ENCODE measurements around the gene TRABD2B. TPM values are rescaled to one million over a fixed set of nuclear protein-coding genes. Genes with fewer than 3 reads are reported as not detected.
A peak's percentile ranks its signal among the peaks of the same experiment; 100 is the strongest.

Gene TRABD2B
- total RNA-seq, 1 donor from 2014 or later: 6.2 TPM

- Mint-ChIP-seq H3K4me1 (peaks cover 17% of the 10 kb centered on the region), H3K4me3 (no peak overlapping the region), H3K27me3 (ENCODE audit: low read depth) (peaks cover 75% of the 10 kb centered on the region), H3K9me3 (no peaks in the 10 kb centered on the region), H3K27ac (no peak overlapping the region), H3K36me3 (no peaks in the 10 kb centered on the region)
- TF ChIP-seq CTCF (IDR thresholded peaks at IDR 0.05; ENCODE audit: unreplicated experiment): no peak
- no peak for DNase-seq (ENCODE audit: low spot score in 2 of 2, unreplicated experiment in 2 of 2)
Measured at GRCh38 chr1:47999097-47999496, 1.9 kb upstream of the TRABD2B start.

- no peak for DNase-seq (ENCODE audit: low spot score in 2 of 2, unreplicated experiment in 2 of 2)
- no peaks in the 10 kb centered on the region for H3K36me3 Mint-ChIP-seq
- no peaks in the 10 kb centered on the region for H3K9me3 Mint-ChIP-seq
- H3K27ac Mint-ChIP-seq: no peak overlapping the region
- H3K4me3 Mint-ChIP-seq: peak overlapping the region; percentile 74
- H3K4me1 Mint-ChIP-seq: peaks cover 18% of the 10 kb centered on the region
- H3K27me3 Mint-ChIP-seq (ENCODE audit: low read depth): peaks cover 79% of the 10 kb centered on the region
- TF ChIP-seq CTCF (IDR thresholded peaks at IDR 0.05; ENCODE audit: unreplicated experiment): no peak
Measured at GRCh38 chr1:47998396-47998990, 1.3 kb upstream of the TRABD2B start.

GRCh38 chr1:47996406-47997226, 569 bp downstream of the TRABD2B start:
- Mint-ChIP-seq H3K4me1 (peaks cover 35% of the 10 kb centered on the region), H3K27me3 (ENCODE audit: low read depth) (peaks cover 85% of the 10 kb centered on the region), H3K27ac (peak overlapping the region; percentile 1), H3K4me3 (peak overlapping the region; percentile 72), H3K36me3 (no peaks in the 10 kb centered on the region), H3K9me3 (no peaks in the 10 kb centered on the region)
- no peak for TF ChIP-seq CTCF (IDR thresholded peaks at IDR 0.05; ENCODE audit: unreplicated experiment)
- peak in 1 of 2 experiments; percentile 54 for DNase-seq (ENCODE audit: low spot score in 2 of 2, unreplicated experiment in 2 of 2)

- peaks cover 88% of the 10 kb centered on the region for H3K27me3 Mint-ChIP-seq (ENCODE audit: low read depth)
- no peak for TF ChIP-seq CTCF (IDR thresholded peaks at IDR 0.05; ENCODE audit: unreplicated experiment)
- H3K36me3 Mint-ChIP-seq: no peaks in the 10 kb centered on the region
- no peak for DNase-seq (ENCODE audit: low spot score in 2 of 2, unreplicated experiment in 2 of 2)
- H3K4me3 Mint-ChIP-seq: peak overlapping the region; percentile 72
- peak overlapping the region; percentile 1 for H3K27ac Mint-ChIP-seq
- H3K9me3 Mint-ChIP-seq: no peaks in the 10 kb centered on the region
- H3K4me1 Mint-ChIP-seq: peaks cover 38% of the 10 kb centered on the region
Measured at GRCh38 chr1:47996060-47996405, 1.2 kb downstream of the TRABD2B start.

GRCh38 chr1:47995306-47996050, 1.7 kb downstream of the TRABD2B start:
- Mint-ChIP-seq H3K4me1 (peaks cover 41% of the 10 kb centered on the region), H3K9me3 (no peaks in the 10 kb centered on the region), H3K4me3 (peak overlapping the region; percentile 72), H3K27me3 (ENCODE audit: low read depth) (peaks cover 89% of the 10 kb centered on the region), H3K36me3 (no peaks in the 10 kb centered on the region), H3K27ac (no peak overlapping the region)
- no peak for DNase-seq (ENCODE audit: low spot score in 2 of 2, unreplicated experiment in 2 of 2)
- TF ChIP-seq CTCF (IDR thresholded peaks at IDR 0.05; ENCODE audit: unreplicated experiment): no peak

Measured in mesothelial cell of epicardium (in vitro differentiated cells).